Fibroblast of peridontal ligament (primary cell): ENCODE results near the gene KLC1.
"Not testable (repeated sequence)": the region's sequence is repeated elsewhere in the genome, so short reads cannot be mapped to it uniquely, and the experiment has no call there.

Experiments
- DNase-seq: peaks from one replicate; pipeline ENCODE4 v3.0.0-alpha.2; 2010; ENCODE audit errors: extremely low read depth

KLC1 gene

GRCh38 chr14:103688906-103689902 is 60.2 kb downstream of the KLC1 start:
- no peak for DNase-seq

GRCh38 chr14:103690332-103690731 is 61.3 kb downstream of the KLC1 start:
- no peak for DNase-seq

GRCh38 chr14:103691655-103692054 is 62.6 kb downstream of the KLC1 start:
- DNase-seq = not testable (repeated sequence)

- DNase-seq = no peak
Observed at GRCh38 chr14:103692159-103692558, 63.1 kb downstream of the KLC1 start.

GRCh38 chr14:103692871-103693270 is 63.9 kb downstream of the KLC1 start:
- no peak for DNase-seq

- no peak for DNase-seq
Observed at GRCh38 chr14:103693515-103693914, 64.5 kb downstream of the KLC1 start.

GRCh38 chr14:103694572-103695026 is 65.6 kb downstream of the KLC1 start:
- no peak for DNase-seq

- no peak for DNase-seq
Observed at GRCh38 chr14:103695296-103696069, 66.5 kb downstream of the KLC1 start.

GRCh38 chr14:103696070-103696402 is 67.0 kb downstream of the KLC1 start:
- DNase-seq = no peak

- peak; percentile 83 for DNase-seq
Observed at GRCh38 chr14:103696466-103697071, 67.6 kb downstream of the KLC1 start.

- DNase-seq = no peak
Observed at GRCh38 chr14:103697206-103697602, 68.2 kb downstream of the KLC1 start.

- no peak for DNase-seq
Observed at GRCh38 chr14:103697603-103698379, 68.8 kb downstream of the KLC1 start.

GRCh38 chr14:103698380-103699260 is 69.6 kb downstream of the KLC1 start:
- DNase-seq = no peak

GRCh38 chr14:103699261-103699661 is 70.2 kb downstream of the KLC1 start:
- no peak for DNase-seq

- DNase-seq = no peak
Observed at GRCh38 chr14:103699901-103700752, 71.1 kb downstream of the KLC1 start.

- DNase-seq = no peak
Observed at GRCh38 chr14:103700753-103701490, 71.9 kb downstream of the KLC1 start.

GRCh38 chr14:103702095-103702494 is 73.1 kb downstream of the KLC1 start:
- no peak for DNase-seq

GRCh38 chr14:103702497-103703432 is 73.8 kb downstream of the KLC1 start:
- DNase-seq = no peak
